ENCODE data around the gene NXPH3. TPM values are rescaled to one million over a fixed set of nuclear protein-coding genes. Genes with fewer than 3 reads are reported as not detected.
A peak's percentile ranks its signal among the peaks of the same experiment; 100 is the strongest.

Gene NXPH3
- total RNA-seq, 4 donors from 2014 or later, result 0.83 to 2.1 (median 0.94) TPM; not detected in 1

DNA sequence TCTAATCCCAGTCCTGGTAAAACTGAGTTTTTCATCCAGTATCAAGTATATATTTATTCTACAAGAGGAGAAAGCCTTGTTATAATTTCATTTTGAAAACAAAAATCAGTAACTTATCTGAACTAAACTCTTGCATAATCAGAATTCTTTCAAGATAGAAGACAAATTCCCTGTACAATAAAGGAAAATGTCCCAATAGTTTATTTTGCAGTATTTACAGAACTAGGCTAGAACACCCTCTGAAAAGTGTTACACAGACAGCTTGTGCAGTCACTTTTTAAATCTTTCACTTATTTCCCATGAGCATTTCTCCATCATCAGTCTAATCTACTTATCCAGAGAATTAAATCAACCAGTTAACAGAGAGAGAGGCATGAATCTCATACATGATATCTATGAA, 53.8 kb downstream of the NXPH3 start:
- no peak for DNase-seq
- no peak overlapping the region for H3K27ac ChIP-seq
- peaks cover 0 to 14% (median 3%) of the 10 kb centered on the region in 4 donors for H3K4me1 ChIP-seq
- no peaks in the 10 kb centered on the region for H3K9me3 ChIP-seq
- H3K36me3 ChIP-seq, result peaks cover 0 to 5% (median 0%) of the 10 kb centered on the region in 3 donors
- H3K4me3 ChIP-seq, result no peak overlapping the region
- no peaks in the 10 kb centered on the region for H3K27me3 ChIP-seq
- TF ChIP-seq POLR2A (IDR thresholded peaks at IDR 0.05), result no peak

GRCh38 chr17:49630113-49630900, 54.6 kb downstream of the NXPH3 start:
- H3K4me1 ChIP-seq, result peaks cover 0 to 22% (median 3%) of the 10 kb centered on the region in 4 donors
- peaks cover 0 to 5% (median 0%) of the 10 kb centered on the region in 3 donors for H3K36me3 ChIP-seq
- H3K4me3 ChIP-seq, result no peak overlapping the region
- TF ChIP-seq POLR2A (IDR thresholded peaks at IDR 0.05), result no peak
- TF ChIP-seq, protein P1, sequence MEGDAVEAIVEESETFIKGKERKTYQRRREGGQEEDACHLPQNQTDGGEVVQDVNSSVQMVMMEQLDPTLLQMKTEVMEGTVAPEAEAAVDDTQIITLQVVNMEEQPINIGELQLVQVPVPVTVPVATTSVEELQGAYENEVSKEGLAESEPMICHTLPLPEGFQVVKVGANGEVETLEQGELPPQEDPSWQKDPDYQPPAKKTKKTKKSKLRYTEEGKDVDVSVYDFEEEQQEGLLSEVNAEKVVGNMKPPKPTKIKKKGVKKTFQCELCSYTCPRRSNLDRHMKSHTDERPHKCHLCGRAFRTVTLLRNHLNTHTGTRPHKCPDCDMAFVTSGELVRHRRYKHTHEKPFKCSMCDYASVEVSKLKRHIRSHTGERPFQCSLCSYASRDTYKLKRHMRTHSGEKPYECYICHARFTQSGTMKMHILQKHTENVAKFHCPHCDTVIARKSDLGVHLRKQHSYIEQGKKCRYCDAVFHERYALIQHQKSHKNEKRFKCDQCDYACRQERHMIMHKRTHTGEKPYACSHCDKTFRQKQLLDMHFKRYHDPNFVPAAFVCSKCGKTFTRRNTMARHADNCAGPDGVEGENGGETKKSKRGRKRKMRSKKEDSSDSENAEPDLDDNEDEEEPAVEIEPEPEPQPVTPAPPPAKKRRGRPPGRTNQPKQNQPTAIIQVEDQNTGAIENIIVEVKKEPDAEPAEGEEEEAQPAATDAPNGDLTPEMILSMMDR (IDR thresholded peaks at IDR 0.05), result peak in 1 of 6 experiments; percentile 6
- no peak overlapping the region for H3K27ac ChIP-seq
- no peak for DNase-seq
- no peaks in the 10 kb centered on the region for H3K9me3 ChIP-seq
- H3K27me3 ChIP-seq, result no peaks in the 10 kb centered on the region

- Histone ChIP-seq H3K36me3 (no peaks in the 10 kb centered on the region), H3K27me3 (no peaks in the 10 kb centered on the region), H3K4me1 (peaks cover 0 to 22% (median 3%) of the 10 kb centered on the region in 4 donors), H3K9me3 (no peaks in the 10 kb centered on the region), H3K4me3 (no peak overlapping the region), H3K27ac (no peak overlapping the region)
- TF ChIP-seq POLR2A (IDR thresholded peaks at IDR 0.05), result no peak
- TF ChIP-seq, protein P1 (IDR thresholded peaks at IDR 0.05), result no peak
- DNase-seq, result no peak
Observed at GRCh38 chr17:49631496-49631895, 55.8 kb downstream of the NXPH3 start.

Other genes with a start within 250 kb of the NXPH3 start
- 10 to 100 TPM; 36.5 to 56.1 (median 42.5) TPM for gene ZNF652, start 213.6 kb upstream of the NXPH3 start, total RNA-seq
- 10 to 100 TPM; 59.5 to 75.9 (median 69.9) TPM for gene PHB1, start 161.0 kb upstream of the NXPH3 start, total RNA-seq
- gene NGFR, start 80.6 kb upstream of the NXPH3 start, total RNA-seq, result 1 to 10 TPM in 2 of 4 donors, under 1 TPM in 1, not detected in 1; 0.70 to 1.9 (median 1.5) TPM
- 10 to 100 TPM; 72.2 to 81.3 (median 74.7) TPM for gene SPOP, start 102.2 kb downstream of the NXPH3 start, total RNA-seq
- 100 to 1,000 TPM in 1 of 4 donors, 10 to 100 TPM in 3; 42.1 to 115 (median 78.2) TPM for gene SLC35B1, start 132.1 kb downstream of the NXPH3 start, total RNA-seq
- gene FAM117A, start 188.3 kb downstream of the NXPH3 start, total RNA-seq, result 10 to 100 TPM in 1 of 4 donors, 1 to 10 TPM in 3; 6.5 to 16.5 (median 9.4) TPM
- 10 to 100 TPM; 44.3 to 50.9 (median 45.3) TPM for gene KAT7, start 212.8 kb downstream of the NXPH3 start, total RNA-seq

Data from Peyer's patch (tissue), 4 donors.